Neuron (in vitro differentiated cells): ENCODE data around the gene SYNJ2.

Experiments
- H2AFZ ChIP-seq: one replicate; pipeline ENCODE4 v1.6.1; 2013; ENCODE audit warnings: low read depth, mild to moderate bottlenecking, inconsistent platforms, low read length, moderate library complexity
- H3K27me3 ChIP-seq: one replicate; pipeline ENCODE4 v1.6.1; 2013; ENCODE audit warnings: low read length; ENCODE audit not compliant: insufficient read depth
- H3K36me3 ChIP-seq: one replicate; pipeline ENCODE4 v1.6.1; 2013; ENCODE audit warnings: low read length; ENCODE audit not compliant: insufficient read depth
- H3K4me1 ChIP-seq: one replicate; pipeline ENCODE4 v1.6.1; 2013; ENCODE audit warnings: low read length; ENCODE audit not compliant: insufficient read depth
- H3K4me3 ChIP-seq: 2 replicates; pipeline ENCODE4 v1.5.1; 2013; ENCODE audit warnings: mild to moderate bottlenecking, low read length, moderate library complexity
- H3K9me3 ChIP-seq: one replicate; pipeline ENCODE4 v1.6.1; 2013; ENCODE audit warnings: low read length

The SYNJ2 gene

DNA sequence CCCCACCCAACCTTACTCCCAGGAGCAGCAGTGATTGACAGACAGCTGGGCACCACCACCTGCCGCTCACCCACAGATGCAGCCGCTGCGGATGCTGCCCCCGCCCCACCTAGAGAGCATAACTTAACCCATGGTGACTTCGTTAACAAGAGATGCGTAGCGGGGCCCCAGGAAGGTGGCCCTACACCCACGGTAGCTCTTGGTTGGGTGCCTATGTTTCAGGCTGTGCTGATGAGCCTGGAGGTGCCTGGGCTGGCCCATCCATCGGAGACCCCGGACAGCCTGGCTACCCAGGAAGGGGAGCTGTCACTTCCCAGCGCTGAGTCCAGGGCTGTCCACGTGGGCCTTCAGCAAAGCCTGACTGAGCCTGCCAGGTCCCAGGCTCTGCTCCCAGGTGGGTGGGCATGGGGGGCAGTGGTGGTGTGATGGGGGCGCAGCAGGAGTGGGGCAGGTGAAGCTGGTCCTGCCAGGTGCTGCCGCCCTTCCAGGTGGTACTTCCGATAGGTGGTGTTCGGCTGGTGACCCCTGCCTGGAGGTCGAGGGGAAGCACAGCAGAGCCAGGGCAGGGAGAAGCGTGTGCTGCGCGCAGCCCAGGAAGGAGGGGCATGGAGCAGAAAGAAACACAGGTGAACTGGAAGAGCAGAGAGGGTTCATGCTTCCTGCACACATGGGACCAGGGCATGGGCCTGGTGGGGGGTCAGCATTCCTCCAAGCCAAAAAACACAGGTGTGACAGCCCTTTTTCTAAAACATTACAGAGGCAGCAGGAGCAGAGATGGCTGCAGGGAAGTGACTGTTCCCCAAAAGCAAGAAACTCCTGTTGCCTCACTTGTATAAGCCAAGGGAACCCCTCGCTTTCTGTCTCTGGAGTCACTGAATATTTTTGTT lies 56.9 kb downstream of the SYNJ2 start:
- Histone ChIP-seq H3K4me3 (no peak overlapping the region), H2AFZ (no peak overlapping the region), H3K36me3 (no peaks in the 10 kb centered on the region), H3K9me3 (no peaks in the 10 kb centered on the region), H3K4me1 (peaks cover 5% of the 10 kb centered on the region), H3K27me3 (no peaks in the 10 kb centered on the region)

DNA sequence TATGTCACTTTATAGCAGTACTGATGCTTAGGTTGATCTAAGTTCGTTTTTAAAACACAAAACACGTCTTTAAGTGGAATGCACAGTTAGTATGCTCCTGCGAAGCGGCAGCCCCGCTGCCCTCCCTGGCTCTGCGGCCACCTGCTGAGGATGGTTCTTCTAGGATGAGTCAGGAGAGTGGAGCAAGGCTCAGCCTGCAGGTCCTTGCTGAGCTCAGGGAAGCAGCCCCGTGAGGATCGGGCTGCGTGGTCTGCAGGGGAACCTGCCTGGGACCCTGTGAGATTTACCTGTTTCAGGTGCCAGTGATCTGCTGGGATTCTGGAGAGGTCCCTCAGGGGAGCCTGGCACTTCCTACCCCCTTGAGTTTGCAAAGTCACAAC lies 57.5 kb downstream of the SYNJ2 start:
- peaks cover 5% of the 10 kb centered on the region for H3K4me1 ChIP-seq

GRCh38 chr6:158039571-158040050 lies 57.9 kb downstream of the SYNJ2 start:
- H3K4me1 ChIP-seq = peaks cover 5% of the 10 kb centered on the region
- H3K9me3 ChIP-seq = no peaks in the 10 kb centered on the region
- H3K36me3 ChIP-seq = no peaks in the 10 kb centered on the region
- no peaks in the 10 kb centered on the region for H3K27me3 ChIP-seq
- no peak overlapping the region for H2AFZ ChIP-seq
- H3K4me3 ChIP-seq = no peak overlapping the region

More for the DNA sequence above, 57.5 kb downstream of the SYNJ2 start:
- Histone ChIP-seq H2AFZ (no peak overlapping the region), H3K9me3 (no peaks in the 10 kb centered on the region), H3K27me3 (no peaks in the 10 kb centered on the region), H3K36me3 (no peaks in the 10 kb centered on the region), H3K4me3 (no peak overlapping the region)

DNA sequence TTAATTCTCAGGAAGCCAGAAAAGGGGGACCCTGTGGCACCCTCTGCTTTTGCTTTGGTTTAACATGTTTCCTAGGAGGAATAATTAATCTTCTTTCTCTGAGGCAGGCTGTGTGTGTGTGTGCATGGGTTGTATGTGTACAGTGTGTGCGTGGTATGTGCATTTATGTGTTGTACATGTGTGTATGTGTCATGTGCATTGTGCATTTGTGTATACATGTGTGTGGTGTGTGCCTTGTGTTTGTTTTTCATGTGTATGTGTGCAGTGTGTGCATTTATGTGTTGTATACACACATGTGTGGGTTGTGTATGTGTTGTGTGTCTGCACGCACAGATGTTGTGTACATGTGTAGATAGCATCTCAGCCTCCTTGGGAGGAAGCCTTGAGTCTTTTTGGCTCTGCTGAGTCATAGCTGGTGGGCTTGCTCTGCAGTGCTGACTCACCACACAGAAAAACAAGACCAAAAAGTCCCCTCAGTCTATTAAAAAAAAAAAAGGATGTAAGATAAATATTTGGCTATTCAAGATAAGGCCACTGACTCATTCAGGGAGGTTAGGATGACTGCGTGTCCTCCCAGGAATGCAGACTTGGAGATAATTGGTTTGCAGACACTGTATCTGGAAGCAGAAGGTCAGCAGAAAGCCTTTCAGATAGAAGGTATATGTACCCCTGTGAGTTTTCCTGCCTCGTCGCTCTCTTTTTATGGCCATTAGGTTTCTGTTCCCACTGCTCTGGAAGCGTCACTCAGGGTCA lies 58.6 kb downstream of the SYNJ2 start:
- H3K4me3 ChIP-seq = no peak overlapping the region
- H3K9me3 ChIP-seq = no peaks in the 10 kb centered on the region
- no peaks in the 10 kb centered on the region for H3K27me3 ChIP-seq
- H2AFZ ChIP-seq = no peak overlapping the region
- H3K36me3 ChIP-seq = no peaks in the 10 kb centered on the region
- peaks cover 5% of the 10 kb centered on the region for H3K4me1 ChIP-seq

GRCh38 chr6:158040804-158041347 lies 59.2 kb downstream of the SYNJ2 start:
- no peak overlapping the region for H3K4me3 ChIP-seq
- H3K27me3 ChIP-seq = no peaks in the 10 kb centered on the region
- peaks cover 5% of the 10 kb centered on the region for H3K4me1 ChIP-seq
- no peaks in the 10 kb centered on the region for H3K36me3 ChIP-seq
- H2AFZ ChIP-seq = no peak overlapping the region
- no peaks in the 10 kb centered on the region for H3K9me3 ChIP-seq

DNA sequence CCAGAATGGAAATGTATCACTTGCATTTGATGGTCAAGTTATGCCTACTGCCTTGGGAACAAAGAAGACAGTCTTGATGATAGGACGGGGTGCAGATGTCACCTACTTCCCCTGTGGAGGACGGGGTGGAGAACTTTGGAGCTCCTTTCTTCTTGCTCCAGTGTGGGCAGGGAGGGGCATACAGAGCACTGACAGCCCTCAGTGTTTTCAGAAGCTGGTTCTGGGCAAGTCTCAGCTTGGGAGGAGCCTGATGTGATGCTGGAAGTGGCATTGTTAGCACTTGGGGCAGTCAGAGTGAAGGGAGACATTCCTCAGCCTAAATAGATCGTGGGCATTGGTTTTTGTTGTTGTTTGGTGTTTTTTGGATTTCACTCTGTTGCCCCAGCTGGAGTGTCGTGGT lies 59.7 kb downstream of the SYNJ2 start:
- no peak overlapping the region for H2AFZ ChIP-seq
- H3K36me3 ChIP-seq = no peaks in the 10 kb centered on the region
- no peaks in the 10 kb centered on the region for H3K27me3 ChIP-seq
- no peak overlapping the region for H3K4me3 ChIP-seq
- peaks cover 5% of the 10 kb centered on the region for H3K4me1 ChIP-seq
- H3K9me3 ChIP-seq = no peaks in the 10 kb centered on the region

DNA sequence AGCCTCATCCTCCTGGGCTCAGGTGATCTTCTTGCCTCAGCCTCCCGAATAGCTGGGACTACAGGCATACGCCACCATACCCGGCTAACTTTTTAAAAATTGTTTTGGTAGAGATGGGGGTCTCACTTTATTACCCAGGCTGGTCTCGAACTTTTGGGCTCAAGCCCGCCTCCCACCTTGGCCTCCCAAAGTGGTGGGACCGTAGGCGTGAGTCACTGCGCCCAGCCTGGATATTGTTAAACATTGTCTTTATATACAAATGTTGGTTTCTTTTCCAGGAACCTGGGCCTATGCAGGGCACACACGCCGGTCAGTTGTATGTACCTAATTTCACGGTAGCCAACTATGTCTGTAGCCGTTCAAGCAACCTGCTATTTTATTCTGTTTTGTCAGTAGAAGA lies 60.1 kb downstream of the SYNJ2 start:
- H2AFZ ChIP-seq = no peak overlapping the region
- H3K9me3 ChIP-seq = no peaks in the 10 kb centered on the region
- H3K4me3 ChIP-seq = no peak overlapping the region
- H3K36me3 ChIP-seq = no peaks in the 10 kb centered on the region
- H3K27me3 ChIP-seq = no peaks in the 10 kb centered on the region
- H3K4me1 ChIP-seq = peaks cover 5% of the 10 kb centered on the region

- no peaks in the 10 kb centered on the region for H3K36me3 ChIP-seq
- no peaks in the 10 kb centered on the region for H3K27me3 ChIP-seq
- H3K4me1 ChIP-seq = peaks cover 5% of the 10 kb centered on the region
- no peaks in the 10 kb centered on the region for H3K9me3 ChIP-seq
- H2AFZ ChIP-seq = no peak overlapping the region
- no peak overlapping the region for H3K4me3 ChIP-seq
Measured at GRCh38 chr6:158042245-158042798, 60.7 kb downstream of the SYNJ2 start.

DNA sequence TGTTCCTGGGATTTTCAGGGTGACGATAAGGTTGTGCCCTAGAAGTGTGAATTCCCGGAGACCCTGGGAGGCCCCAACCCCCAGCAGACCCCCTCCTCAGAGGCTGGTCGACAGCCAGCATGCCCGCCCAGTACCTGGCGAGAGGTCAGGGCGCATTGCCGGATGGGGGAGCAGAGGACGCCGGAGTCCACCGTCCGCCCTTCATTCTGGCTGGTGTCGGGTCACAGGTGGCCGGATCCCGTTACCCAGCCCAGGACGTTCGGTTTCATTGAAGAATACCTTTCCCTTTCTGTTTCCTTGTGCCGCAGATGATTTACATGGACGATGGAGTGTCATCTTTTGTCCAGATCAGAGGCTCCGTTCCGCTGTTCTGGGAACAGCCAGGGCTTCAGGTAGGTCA lies 61.3 kb downstream of the SYNJ2 start:
- no peaks in the 10 kb centered on the region for H3K9me3 ChIP-seq
- H3K4me3 ChIP-seq = no peak overlapping the region
- H2AFZ ChIP-seq = no peak overlapping the region
- no peaks in the 10 kb centered on the region for H3K36me3 ChIP-seq
- no peaks in the 10 kb centered on the region for H3K27me3 ChIP-seq
- H3K4me1 ChIP-seq = peaks cover 5% of the 10 kb centered on the region

DNA sequence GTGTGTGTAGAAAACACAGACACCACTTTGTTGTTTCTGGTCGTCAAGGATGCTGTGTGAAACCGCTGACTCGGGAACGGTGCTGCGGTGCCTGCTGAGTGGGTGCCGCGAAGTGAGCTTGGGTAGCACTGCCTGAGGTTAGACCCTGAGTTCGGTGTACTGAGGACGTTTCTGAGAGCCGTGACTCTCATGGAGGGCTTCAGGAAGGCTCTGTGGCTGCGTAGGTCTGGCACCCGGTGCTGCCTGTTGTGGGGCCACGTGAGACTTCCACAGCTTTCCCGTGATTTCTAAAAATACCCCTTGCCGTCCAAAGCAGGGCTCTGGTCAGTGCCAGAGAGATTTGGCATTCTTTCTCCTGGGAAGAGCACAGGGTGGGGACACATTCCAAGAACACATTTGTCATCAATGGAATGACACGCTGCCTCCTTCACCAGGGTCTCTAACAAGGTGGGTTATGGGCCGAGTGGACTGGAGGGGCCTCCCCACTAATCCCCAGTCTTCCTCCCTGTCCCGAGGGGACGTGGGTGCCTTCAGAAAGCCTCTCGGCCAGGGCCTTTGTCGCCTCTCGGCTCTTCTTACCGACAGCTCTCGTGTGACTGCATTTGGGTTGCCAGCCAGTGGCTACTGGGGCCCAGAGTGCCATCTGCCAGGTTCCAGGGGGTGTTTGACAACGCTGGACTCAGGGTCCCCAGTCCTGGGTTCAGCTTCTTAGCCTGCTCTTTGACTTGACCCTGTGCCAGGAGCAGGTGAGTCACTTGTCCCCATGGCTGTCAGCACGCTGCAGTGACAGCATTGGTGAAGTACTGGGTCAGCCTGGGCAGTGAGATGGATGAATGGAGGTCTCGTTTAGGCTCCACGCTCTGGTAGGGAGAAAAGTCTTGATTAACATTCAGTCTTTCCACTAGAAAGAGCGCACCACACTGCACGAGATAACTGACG lies 62.2 kb downstream of the SYNJ2 start:
- Histone ChIP-seq H2AFZ (no peak overlapping the region), H3K36me3 (no peaks in the 10 kb centered on the region), H3K9me3 (no peaks in the 10 kb centered on the region), H3K4me3 (no peak overlapping the region), H3K27me3 (no peaks in the 10 kb centered on the region), H3K4me1 (peaks cover 5% of the 10 kb centered on the region)

DNA sequence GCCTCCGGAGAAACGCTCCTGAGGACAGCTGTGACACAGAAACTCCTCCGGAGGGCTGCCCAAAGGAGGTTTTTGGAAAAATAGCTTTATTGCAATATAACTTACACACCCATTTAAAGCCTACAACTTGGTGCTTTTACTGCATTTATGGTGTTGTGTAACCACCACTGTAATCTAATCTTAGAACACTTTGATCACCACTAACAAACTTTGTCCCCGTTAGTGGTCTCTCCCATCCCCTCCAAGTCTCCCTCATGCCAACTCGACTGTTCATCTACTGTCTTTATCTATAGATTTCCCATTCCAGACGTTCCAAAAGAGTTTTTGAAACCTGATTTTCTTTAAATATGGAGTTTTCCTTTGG lies 62.8 kb downstream of the SYNJ2 start:
- Histone ChIP-seq H3K4me1 (peaks cover 5% of the 10 kb centered on the region), H3K4me3 (no peak overlapping the region), H3K36me3 (no peaks in the 10 kb centered on the region), H2AFZ (no peak overlapping the region), H3K9me3 (no peaks in the 10 kb centered on the region), H3K27me3 (no peaks in the 10 kb centered on the region)
